ENCODE results near the gene EPHA1.
A peak's percentile ranks its signal among the peaks of the same experiment; 100 is the strongest.
"Not testable (repeated sequence)": the region's sequence is repeated elsewhere in the genome, so short reads cannot be mapped to it uniquely, and the experiment has no call there.

Gene EPHA1

GRCh38 chr7:143418681-143419458, 10.2 kb upstream of the EPHA1 start:
- Histone ChIP-seq H3K27ac (no peak overlapping the region), H3K4me3 (ENCODE audit: low read depth, low read length) (no peak overlapping the region), H3K9me3 (ENCODE audit: severe bottlenecking) (peaks cover 3% of the 10 kb centered on the region), H3K27me3 (ENCODE audit: insufficient read depth, low read depth, severe bottlenecking) (no peaks in the 10 kb centered on the region), H3K36me3 (no peaks in the 10 kb centered on the region)
- TF ChIP-seq, protein P1, sequence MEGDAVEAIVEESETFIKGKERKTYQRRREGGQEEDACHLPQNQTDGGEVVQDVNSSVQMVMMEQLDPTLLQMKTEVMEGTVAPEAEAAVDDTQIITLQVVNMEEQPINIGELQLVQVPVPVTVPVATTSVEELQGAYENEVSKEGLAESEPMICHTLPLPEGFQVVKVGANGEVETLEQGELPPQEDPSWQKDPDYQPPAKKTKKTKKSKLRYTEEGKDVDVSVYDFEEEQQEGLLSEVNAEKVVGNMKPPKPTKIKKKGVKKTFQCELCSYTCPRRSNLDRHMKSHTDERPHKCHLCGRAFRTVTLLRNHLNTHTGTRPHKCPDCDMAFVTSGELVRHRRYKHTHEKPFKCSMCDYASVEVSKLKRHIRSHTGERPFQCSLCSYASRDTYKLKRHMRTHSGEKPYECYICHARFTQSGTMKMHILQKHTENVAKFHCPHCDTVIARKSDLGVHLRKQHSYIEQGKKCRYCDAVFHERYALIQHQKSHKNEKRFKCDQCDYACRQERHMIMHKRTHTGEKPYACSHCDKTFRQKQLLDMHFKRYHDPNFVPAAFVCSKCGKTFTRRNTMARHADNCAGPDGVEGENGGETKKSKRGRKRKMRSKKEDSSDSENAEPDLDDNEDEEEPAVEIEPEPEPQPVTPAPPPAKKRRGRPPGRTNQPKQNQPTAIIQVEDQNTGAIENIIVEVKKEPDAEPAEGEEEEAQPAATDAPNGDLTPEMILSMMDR (IDR thresholded peaks at IDR 0.05; ENCODE audit: low read depth, low read length): no peak
- DNase-seq: no peak

- Histone ChIP-seq H3K27ac (no peak overlapping the region), H3K36me3 (no peaks in the 10 kb centered on the region), H3K9me3 (ENCODE audit: severe bottlenecking) (peaks cover 3% of the 10 kb centered on the region), H3K27me3 (ENCODE audit: insufficient read depth, low read depth, severe bottlenecking) (no peaks in the 10 kb centered on the region), H3K4me3 (ENCODE audit: low read depth, low read length) (no peak overlapping the region)
- TF ChIP-seq, protein P1 (IDR thresholded peaks at IDR 0.05; ENCODE audit: low read depth, low read length): no peak
- DNase-seq: no peak
Observed at GRCh38 chr7:143417734-143418383, 9.2 kb upstream of the EPHA1 start.

DNA sequence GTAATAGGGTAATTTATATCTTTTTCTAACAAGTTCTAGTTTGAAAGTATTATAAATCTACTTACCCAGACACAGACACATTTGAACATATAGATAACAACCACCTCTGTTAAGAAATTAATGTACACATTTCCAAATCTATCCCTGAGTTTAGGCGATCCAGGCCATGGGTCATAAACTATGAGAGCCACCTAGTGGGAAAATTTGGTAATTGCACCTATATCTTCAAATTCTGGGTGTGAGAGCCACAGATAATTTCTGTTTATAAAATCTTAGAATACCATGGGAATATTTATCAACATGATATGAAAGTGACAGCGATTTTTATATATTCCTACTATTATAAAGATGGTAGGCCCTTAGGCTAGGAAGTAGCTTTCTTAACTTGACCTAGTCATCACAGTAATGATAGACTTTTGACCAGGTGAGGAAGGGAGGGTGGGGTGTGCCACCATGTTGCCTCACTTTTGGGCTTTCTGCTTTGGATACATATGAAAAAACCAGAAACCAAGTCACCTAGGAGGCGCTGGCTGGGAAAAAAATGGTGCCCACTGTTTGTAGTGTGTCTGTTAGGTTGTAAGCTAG, 8.0 kb upstream of the EPHA1 start:
- TF ChIP-seq, protein P1 (IDR thresholded peaks at IDR 0.05; ENCODE audit: low read depth, low read length): 0 out of 2 replicates have a peak, but pooled peaks have one; percentile 15
- no peak overlapping the region for H3K4me3 ChIP-seq (ENCODE audit: low read depth, low read length)

DNA sequence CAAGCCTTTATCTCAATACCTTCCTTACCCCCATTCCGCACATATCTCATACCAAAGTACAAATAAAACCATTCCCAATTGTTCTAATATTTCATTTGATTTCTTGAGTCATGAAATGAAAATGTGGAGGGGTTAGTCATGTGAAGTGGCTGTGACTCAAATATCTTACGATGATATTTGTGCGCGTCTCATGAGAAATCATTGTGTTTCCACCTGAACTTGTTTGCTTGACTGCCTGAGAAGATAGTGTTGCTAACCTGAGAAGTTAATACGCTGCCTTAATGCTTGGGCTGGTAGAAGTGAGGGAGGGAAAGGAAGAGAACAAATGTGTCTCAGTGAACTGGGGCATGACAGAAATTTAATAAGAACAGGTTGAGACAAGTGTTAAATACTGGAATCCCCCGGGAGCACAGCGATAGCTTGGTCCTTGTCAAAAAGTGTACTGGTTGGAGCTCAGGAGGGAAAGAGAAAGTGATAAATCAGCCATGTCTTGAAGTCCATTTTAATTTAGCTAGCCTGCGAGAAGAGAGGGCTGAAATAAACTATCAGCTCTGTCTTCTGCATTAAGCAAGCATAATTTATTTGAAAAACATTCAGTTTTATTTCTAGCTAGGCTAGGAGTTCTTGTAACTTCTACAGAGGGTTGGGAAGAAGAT, 7.2 kb upstream of the EPHA1 start:
- DNase-seq: no peak
- Histone ChIP-seq H3K27me3 (ENCODE audit: insufficient read depth, low read depth, severe bottlenecking) (no peaks in the 10 kb centered on the region), H3K9me3 (ENCODE audit: severe bottlenecking) (peaks cover 3% of the 10 kb centered on the region), H3K36me3 (no peaks in the 10 kb centered on the region), H3K4me3 (ENCODE audit: low read depth, low read length) (no peak overlapping the region), H3K27ac (no peak overlapping the region)
- TF ChIP-seq, protein P1 (IDR thresholded peaks at IDR 0.05; ENCODE audit: low read depth, low read length): no peak

More for the DNA sequence above, 8.0 kb upstream of the EPHA1 start:
- H3K27ac ChIP-seq: no peak overlapping the region
- H3K9me3 ChIP-seq (ENCODE audit: severe bottlenecking): peaks cover 3% of the 10 kb centered on the region
- H3K27me3 ChIP-seq (ENCODE audit: insufficient read depth, low read depth, severe bottlenecking): no peaks in the 10 kb centered on the region
- DNase-seq: no peak
- H3K36me3 ChIP-seq: no peaks in the 10 kb centered on the region

DNA sequence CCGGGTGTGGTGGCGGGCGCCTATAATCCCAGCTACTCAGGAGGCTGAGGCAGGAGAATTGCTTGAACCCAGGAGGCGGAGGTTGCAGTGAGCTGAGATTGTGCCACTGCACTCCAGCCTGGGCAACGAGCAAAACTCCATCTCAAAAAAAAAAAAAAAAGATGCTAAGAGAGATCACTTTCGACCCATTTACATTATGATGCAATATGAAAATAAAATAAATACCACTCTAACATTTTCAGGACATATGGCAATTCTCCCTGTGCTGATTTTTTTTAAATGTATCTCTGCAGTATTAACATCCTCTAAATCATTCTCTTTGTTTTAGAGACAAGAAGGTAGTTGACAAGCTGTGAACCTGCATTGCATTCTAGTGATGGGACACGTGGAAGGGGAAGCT, 6.6 kb upstream of the EPHA1 start:
- H3K27ac ChIP-seq; H3K27me3 ChIP-seq (ENCODE audit: insufficient read depth, low read depth, severe bottlenecking); H3K9me3 ChIP-seq (ENCODE audit: severe bottlenecking); H3K4me3 ChIP-seq (ENCODE audit: low read depth, low read length); H3K36me3 ChIP-seq; DNase-seq: not testable (repeated sequence)

- Histone ChIP-seq H3K27me3 (ENCODE audit: insufficient read depth, low read depth, severe bottlenecking) (no peaks in the 10 kb centered on the region), H3K4me3 (ENCODE audit: low read depth, low read length) (no peak overlapping the region), H3K36me3 (no peaks in the 10 kb centered on the region), H3K9me3 (ENCODE audit: severe bottlenecking) (no peaks in the 10 kb centered on the region), H3K27ac (no peak overlapping the region)
- TF ChIP-seq, protein P1 (IDR thresholded peaks at IDR 0.05; ENCODE audit: low read depth, low read length): no peak
- no peak for DNase-seq
Observed at GRCh38 chr7:143413123-143413522, 4.5 kb upstream of the EPHA1 start.
